ENCODE results near the gene HHIP.

Gene HHIP

GRCh38 chr4:144699565-144699964 lies 53.6 kb downstream of the HHIP start:
- H3K36me3 ChIP-seq: no peaks in the 10 kb centered on the region
- no peaks in the 10 kb centered on the region for H3K4me1 ChIP-seq (ENCODE audit: control insufficient read depth in 1 of 2, insufficient read depth in 1 of 2, low read depth in 1 of 2, low read length in 1 of 2)
- no peaks in the 10 kb centered on the region for H3K9me3 ChIP-seq
- TF ChIP-seq CTCF (IDR thresholded peaks at IDR 0.05): no peak
- H3K27me3 ChIP-seq: no peaks in the 10 kb centered on the region
- H3K27ac ChIP-seq: no peak overlapping the region
- H3K4me3 ChIP-seq (ENCODE audit: low read depth in 1 of 2, low read length in 1 of 2): no peak overlapping the region

DNA sequence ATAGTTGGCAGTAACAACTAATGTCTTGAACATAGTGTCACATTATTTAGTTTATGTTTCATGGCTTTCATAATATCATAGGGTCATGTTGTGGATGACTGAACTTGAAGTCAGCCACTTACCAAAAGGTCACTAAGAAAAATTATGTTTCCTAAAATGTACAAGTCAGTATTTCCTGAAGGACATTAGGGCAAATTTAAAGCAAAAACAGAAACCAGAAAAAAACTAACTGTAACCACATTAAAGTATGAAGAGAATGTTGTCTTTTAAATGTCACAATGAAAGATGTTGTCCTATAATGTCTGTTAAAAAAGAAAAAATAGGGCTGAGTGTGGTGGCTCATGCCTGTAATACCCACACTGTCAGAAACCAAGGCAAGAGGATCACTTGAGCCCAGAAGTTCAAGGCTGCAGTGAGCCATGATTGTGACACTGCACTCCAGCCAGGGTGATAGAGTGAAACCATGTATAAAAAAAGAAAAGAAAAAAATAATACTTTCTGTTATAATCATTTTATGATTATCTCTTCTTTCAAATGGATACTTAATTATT lies 55.8 kb downstream of the HHIP start:
- no peak overlapping the region for H3K27ac ChIP-seq
- no peak for TF ChIP-seq CTCF (IDR thresholded peaks at IDR 0.05)
- H3K4me3 ChIP-seq (ENCODE audit: low read depth in 1 of 2, low read length in 1 of 2): no peak overlapping the region
- H3K4me1 ChIP-seq (ENCODE audit: control insufficient read depth in 1 of 2, insufficient read depth in 1 of 2, low read depth in 1 of 2, low read length in 1 of 2): no peaks in the 10 kb centered on the region
- H3K36me3 ChIP-seq: no peaks in the 10 kb centered on the region
- no peaks in the 10 kb centered on the region for H3K9me3 ChIP-seq
- H3K27me3 ChIP-seq: no peaks in the 10 kb centered on the region

DNA sequence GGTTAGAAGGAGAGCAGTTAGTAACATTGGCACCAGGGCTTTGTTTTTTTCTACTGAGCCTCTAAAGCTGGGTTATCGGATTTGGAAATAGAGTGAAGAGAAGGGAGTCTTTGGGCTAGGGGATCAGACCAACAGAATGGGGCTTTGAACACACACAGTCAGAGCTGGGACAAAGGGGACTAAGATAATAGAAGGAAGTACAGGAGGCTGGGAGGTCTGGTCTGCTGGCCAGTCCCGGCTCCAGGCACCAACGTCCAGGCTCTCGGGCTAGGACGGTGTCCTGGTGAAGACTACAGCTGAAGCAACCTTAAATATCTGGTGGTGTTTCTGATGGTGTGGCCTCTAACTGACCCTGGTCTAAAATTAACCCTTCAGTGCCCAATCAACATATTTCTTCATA lies 57.5 kb downstream of the HHIP start:
- Histone ChIP-seq H3K27ac (no peak overlapping the region), H3K4me3 (ENCODE audit: low read depth in 1 of 2, low read length in 1 of 2) (no peak overlapping the region), H3K27me3 (no peaks in the 10 kb centered on the region), H3K9me3 (no peaks in the 10 kb centered on the region), H3K36me3 (no peaks in the 10 kb centered on the region), H3K4me1 (ENCODE audit: control insufficient read depth in 1 of 2, insufficient read depth in 1 of 2, low read depth in 1 of 2, low read length in 1 of 2) (no peaks in the 10 kb centered on the region)
- TF ChIP-seq CTCF (IDR thresholded peaks at IDR 0.05): no peak

DNA sequence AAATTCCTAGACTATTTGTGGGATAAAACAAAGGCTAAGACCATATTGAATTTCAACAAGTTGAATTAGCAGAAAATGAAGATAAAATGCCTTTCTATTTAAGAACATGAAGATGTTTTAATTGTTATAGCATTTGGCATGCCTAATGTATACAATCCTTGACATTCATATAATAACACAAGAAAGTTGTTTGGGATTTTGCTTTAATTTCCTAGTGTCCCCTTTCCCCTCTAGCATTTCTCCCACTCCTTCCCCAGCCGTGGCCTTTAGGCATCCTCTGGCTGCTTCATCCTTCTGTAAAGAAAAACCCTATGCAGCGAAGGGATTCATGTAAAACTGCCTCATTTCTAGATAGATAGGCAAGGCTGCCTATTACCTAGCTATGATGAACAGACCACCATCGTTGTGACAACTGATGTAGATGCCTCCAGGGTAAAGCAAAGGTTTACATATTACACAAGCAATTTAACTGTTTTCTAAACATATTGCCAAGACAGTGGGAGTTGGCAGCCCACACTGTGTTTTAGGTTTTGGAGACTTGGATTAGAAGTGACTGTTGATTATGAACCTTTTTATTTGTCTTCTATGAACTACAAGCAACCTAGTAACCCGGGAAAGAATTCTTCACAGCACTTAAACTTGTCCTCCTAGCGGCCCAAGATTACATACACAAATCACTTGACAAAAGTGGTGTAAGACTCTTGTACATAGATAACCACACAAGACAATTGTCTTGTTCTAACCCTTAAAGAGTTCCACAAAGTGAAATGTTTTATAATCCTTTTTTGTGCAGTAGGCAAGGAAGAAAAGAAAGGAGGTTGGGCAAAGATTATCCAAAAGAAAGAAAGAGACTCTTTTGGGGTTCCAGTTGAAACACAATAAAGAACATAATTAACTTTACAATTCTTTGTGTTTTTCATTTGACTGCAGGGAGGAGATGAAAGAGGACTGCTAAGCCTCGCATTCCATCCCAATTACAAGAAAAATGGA lies 59.9 kb downstream of the HHIP start:
- no peaks in the 10 kb centered on the region for H3K27me3 ChIP-seq
- no peaks in the 10 kb centered on the region for H3K36me3 ChIP-seq
- H3K4me3 ChIP-seq (ENCODE audit: low read depth in 1 of 2, low read length in 1 of 2): no peak overlapping the region
- H3K9me3 ChIP-seq: no peaks in the 10 kb centered on the region
- H3K4me1 ChIP-seq (ENCODE audit: control insufficient read depth in 1 of 2, insufficient read depth in 1 of 2, low read depth in 1 of 2, low read length in 1 of 2): no peaks in the 10 kb centered on the region
- no peak for TF ChIP-seq CTCF (IDR thresholded peaks at IDR 0.05)
- no peak overlapping the region for H3K27ac ChIP-seq

GRCh38 chr4:144709159-144709558 lies 63.2 kb downstream of the HHIP start:
- no peak for TF ChIP-seq CTCF (IDR thresholded peaks at IDR 0.05)
- Histone ChIP-seq H3K27ac (no peak overlapping the region), H3K9me3 (no peaks in the 10 kb centered on the region), H3K36me3 (no peaks in the 10 kb centered on the region), H3K27me3 (no peaks in the 10 kb centered on the region), H3K4me3 (ENCODE audit: low read depth in 1 of 2, low read length in 1 of 2) (no peak overlapping the region), H3K4me1 (ENCODE audit: control insufficient read depth in 1 of 2, insufficient read depth in 1 of 2, low read depth in 1 of 2, low read length in 1 of 2) (no peaks in the 10 kb centered on the region)
